PC-9 (cell line): ENCODE results near the gene EBPL.
"Not testable (repeated sequence)": the region's sequence is repeated elsewhere in the genome, so short reads cannot be mapped to it uniquely, and the experiment has no call there.

Source experiments
- EZH2 ChIP-seq: fragments of 200-600 bp; sonication (generic); IDR thresholded peaks from 2 replicates; pipeline ENCODE4 v1.8.0; 2017; ENCODE audit warnings: antibody characterized with exemption, low read depth
- TF ChIP-seq, protein P1 (sequence below): fragments of 200-600 bp; sonication (generic); conservative IDR thresholded peaks from 2 replicates; pipeline ENCODE4 v1.6.1; 2017; ENCODE audit warnings: mixed run types, antibody characterized with exemption, mild to moderate bottlenecking, moderate library complexity

DNA sequence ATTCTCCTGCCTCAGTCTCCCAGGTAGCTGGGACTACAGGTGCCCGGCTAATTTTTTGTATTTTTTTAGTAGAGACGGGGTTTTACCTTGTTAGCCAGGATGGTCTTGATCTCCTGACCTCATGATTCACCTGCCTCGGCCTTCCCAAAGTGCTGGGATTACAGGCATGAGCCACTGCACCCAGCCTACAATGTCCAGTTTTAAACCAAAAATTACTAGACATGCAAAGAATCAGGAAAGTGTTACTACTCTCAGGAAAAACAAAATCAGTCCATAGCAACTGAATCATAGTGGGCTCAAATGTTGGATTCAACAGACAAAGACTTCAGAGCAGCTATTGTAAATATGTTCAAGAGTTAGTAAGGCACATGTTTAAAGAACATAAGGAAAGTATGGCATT, 79.2 kb downstream of the EBPL start:
- TF ChIP-seq, protein P1, sequence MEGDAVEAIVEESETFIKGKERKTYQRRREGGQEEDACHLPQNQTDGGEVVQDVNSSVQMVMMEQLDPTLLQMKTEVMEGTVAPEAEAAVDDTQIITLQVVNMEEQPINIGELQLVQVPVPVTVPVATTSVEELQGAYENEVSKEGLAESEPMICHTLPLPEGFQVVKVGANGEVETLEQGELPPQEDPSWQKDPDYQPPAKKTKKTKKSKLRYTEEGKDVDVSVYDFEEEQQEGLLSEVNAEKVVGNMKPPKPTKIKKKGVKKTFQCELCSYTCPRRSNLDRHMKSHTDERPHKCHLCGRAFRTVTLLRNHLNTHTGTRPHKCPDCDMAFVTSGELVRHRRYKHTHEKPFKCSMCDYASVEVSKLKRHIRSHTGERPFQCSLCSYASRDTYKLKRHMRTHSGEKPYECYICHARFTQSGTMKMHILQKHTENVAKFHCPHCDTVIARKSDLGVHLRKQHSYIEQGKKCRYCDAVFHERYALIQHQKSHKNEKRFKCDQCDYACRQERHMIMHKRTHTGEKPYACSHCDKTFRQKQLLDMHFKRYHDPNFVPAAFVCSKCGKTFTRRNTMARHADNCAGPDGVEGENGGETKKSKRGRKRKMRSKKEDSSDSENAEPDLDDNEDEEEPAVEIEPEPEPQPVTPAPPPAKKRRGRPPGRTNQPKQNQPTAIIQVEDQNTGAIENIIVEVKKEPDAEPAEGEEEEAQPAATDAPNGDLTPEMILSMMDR: not testable (repeated sequence)
- not testable (repeated sequence) for TF ChIP-seq EZH2
